Myocyte (in vitro differentiated cells): ENCODE measurements around the gene VASN. TPM values are rescaled to one million over a fixed set of nuclear protein-coding genes. Genes with fewer than 3 reads are reported as not detected.

Source experiments
- DNase-seq: peaks from one replicate; pipeline ENCODE4 v3.0.0-alpha.2; 2012; ENCODE audit warnings: low read depth
- total RNA-seq: library from RNA; depleted of rRNA; stranded (reverse); fragments of >200 nt; gene quantifications from 2 replicates; pipeline ENCODE4 v1.2.3, GENCODE V29; 2014

The VASN gene
- total RNA-seq, 1 donor from 2014 or later: 7.5 TPM

GRCh38 chr16:4370570-4371356 lies 885 bp upstream of the VASN start:
- peak; percentile 75 for DNase-seq

GRCh38 chr16:4372001-4372577 lies 441 bp downstream of the VASN start:
- peak; percentile 51 for DNase-seq

DNA sequence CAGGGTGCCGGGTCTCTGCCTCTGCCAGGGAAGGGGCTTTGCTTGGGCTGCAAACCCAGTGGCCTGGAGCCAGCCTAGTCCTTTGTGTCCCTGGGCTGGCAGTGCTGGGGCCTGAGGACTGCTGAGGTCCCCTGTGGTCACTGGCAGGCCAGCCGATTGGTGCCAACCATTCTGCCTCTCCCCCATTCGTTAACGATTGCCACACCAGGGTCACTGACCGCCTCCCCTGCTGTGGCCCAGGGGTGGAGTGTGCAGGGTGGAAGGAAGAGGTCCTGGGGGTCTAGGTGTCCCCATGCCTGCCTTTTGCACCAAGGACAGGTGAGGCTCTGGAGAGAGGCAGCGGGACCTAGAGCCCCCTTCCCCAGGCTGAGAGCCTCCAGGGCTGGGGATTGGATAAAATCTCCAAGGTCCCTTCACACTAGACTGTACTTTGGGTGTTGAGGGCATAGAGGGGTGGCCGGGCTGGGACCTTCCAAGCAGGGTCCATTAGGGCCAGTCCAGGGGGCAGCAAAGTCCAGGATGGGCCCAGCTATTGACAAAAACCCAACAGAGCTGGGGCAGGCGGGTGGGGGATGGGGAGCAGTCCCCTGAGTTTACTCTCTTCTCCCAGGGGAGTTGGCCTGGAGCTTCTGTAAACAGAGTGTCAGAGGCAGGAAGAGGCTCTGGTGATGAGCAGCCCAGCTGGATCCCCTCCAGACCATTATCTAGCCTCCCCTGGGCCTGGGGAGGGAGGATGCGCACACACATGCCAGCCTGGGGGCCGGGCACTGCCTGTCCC lies 1.1 kb downstream of the VASN start:
- peak; percentile 82 for DNase-seq

DNA sequence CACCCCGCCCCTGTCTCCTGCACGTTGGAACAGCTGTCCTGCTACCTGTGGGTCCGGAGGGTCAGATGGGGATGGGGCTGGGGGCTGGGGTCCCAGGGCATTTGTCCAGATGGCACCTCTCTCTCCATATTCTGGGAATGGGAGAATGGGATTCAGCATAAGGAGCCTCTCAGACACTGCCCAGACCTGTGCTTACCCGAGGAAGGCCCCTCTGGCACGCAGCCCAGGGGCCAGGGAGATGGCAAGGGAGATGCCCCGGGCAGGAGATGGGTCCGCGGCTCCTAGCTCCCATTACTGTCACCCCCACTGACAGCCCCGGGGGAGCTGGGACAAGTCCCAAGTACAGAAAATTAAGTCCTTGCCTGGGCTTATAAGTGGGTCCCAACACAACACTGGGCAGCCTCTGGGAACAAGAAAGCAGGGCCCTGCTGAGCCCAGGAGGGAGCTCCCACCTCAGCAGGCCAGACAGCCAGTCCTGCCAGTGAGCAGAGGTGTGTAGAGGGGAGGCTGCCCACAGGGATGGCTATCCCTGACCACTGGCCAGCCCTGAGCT lies 1.8 kb downstream of the VASN start:
- peak; percentile 56 for DNase-seq

GRCh38 chr16:4373909-4374742 lies 2.5 kb downstream of the VASN start:
- peak; percentile 84 for DNase-seq

- DNase-seq: no peak
Observed at GRCh38 chr16:4375717-4376116, 4.1 kb downstream of the VASN start.

DNA sequence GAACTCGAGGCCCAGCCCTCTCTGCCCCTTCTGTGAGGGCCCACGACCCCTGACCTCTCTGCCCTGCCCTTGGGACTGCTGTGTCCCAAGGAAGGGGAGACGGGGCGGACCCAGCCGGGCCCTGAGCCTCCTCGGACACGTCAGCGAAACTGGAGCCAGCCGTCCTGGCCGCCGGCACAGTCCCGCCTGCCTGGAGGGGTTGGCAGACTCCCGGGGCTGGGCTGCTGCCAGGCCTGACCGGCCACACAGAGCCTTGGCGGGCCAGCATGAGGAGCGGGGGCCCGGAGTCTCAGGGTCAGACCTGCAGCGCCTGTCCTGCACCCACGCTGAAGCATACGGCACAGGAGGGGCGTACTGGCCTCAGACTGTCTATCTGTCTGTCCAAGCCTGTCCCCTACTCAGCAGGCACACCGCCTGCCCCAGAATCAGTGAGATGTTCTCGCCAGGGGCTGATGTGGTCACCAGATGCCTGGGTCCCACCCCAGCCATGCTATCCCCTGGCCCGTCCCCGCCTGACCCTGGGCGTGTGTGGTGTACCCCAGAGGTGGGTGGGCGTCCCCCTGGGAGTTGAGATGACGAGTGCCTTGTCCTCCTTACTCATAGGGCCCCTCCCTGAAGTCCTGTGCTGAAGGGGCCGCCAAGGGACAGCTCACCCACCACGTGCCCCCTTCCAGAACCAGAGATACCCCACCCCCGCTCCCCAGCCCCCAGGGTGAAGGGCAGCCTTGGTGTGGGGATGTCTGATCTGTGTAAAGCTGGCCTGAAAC lies 4.7 kb downstream of the VASN start:
- peak; percentile 88 for DNase-seq

DNA sequence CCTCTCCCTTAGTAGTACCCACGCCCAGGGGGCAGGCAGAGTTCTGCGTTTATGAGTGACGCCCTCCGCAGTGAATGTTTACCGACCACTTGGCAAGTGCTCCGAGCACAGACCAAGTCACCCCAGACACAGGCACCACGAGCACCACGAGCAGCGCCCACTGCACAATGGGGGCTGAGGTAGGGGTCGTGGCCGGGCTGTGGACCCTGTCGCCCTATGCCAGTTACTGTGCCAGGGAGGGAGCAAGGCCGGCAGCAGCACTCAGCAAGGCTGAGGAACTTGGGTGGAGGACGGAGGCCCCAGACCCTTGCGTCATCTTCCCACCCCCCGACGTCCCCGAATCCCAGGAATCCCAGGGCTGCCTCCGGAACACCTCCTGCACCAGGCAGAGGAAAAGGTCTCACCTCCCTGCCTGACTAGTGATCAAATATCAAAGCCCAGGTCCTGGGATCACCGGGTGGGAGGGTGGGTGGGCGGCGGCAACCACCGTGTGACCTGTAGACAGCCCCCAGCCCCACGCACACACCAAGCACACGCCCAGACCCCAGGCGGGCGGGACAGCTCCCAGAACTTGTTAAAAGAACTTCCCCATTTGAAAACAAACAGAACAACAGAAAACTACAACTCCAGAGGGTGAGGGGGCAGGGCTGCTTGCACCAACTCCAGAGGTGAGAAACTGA lies 5.4 kb downstream of the VASN start:
- DNase-seq: no peak

DNA sequence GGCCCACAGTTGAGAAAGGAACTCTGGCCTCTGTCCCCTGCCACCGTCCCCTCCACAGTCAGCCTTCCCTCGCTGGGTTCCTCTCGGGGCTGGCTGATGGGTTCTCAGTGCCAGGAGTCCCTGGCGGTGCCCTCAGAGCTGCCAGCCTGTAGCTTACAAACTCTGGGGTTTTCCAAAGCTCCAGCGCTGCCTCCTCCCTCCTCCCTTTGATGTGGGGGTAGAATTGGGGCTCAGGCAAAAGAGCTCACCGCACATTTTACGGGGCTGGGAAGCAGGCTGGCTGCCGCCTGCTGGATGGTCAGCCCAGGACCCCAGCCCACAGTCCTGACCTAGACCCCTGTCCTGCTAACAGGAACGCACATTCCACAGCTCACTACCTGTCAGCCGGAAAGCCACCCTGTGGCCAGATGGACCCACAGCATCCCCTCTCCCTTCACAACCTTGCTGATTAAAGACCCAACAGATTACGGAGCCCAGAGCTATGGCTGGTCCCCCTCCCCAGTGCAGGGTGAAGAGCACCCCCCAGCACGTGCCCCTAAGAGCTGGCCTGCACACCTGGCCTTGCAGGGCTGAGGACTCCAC lies 6.0 kb downstream of the VASN start:
- DNase-seq: no peak

- no peak for DNase-seq
Observed at GRCh38 chr16:4378161-4378666, 6.6 kb downstream of the VASN start.

DNA sequence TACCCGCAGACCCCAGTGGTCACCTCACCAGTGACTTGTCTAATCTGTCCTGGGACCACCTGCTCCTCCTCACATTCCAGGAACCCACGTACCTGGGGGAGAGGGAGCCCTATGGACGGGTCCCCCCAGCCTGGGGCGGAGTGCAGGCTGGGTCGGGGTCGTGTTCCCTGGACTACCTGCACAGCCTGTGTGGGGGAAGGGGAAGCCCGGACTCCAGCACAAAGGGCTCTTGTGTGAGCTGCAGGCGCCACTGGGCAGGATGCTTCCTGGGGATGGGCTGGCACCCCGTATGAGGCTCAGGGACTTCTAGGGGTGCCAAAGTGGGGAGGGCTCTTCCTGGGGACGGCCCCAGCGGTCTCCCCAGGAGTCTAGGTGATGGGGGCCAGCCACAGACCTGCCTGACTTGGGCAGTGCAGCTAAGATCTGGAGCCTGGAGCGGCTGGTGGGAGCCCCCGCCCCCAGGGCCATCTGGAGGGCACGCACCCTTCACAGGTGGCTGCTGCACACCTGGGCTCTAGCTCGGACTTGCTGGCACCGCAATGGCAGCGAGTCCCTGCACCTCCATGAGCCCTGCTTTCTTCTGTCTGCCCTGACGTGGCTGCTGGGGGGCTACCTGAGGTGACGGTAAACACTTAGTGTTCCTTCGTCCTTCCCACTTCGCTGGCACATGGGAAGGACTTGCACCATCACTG lies 7.5 kb downstream of the VASN start:
- DNase-seq: no peak

GRCh38 chr16:4380119-4381063 lies 8.7 kb downstream of the VASN start:
- no peak for DNase-seq

DNA sequence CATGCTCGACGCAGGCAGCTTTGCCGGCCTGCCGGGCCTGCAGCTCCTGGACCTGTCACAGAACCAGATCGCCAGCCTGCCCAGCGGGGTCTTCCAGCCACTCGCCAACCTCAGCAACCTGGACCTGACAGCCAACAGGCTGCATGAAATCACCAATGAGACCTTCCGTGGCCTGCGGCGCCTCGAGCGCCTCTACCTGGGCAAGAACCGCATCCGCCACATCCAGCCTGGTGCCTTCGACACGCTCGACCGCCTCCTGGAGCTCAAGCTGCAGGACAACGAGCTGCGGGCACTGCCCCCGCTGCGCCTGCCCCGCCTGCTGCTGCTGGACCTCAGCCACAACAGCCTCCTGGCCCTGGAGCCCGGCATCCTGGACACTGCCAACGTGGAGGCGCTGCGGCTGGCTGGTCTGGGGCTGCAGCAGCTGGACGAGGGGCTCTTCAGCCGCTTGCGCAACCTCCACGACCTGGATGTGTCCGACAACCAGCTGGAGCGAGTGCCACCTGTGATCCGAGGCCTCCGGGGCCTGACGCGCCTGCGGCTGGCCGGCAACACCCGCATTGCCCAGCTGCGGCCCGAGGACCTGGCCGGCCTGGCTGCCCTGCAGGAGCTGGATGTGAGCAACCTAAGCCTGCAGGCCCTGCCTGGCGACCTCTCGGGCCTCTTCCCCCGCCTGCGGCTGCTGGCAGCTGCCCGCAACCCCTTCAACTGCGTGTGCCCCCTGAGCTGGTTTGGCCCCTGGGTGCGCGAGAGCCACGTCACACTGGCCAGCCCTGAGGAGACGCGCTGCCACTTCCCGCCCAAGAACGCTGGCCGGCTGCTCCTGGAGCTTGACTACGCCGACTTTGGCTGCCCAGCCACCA lies 9.7 kb downstream of the VASN start:
- no peak for DNase-seq

- DNase-seq: no peak
Observed at GRCh38 chr16:4381935-4382794, 10.5 kb downstream of the VASN start.

DNA sequence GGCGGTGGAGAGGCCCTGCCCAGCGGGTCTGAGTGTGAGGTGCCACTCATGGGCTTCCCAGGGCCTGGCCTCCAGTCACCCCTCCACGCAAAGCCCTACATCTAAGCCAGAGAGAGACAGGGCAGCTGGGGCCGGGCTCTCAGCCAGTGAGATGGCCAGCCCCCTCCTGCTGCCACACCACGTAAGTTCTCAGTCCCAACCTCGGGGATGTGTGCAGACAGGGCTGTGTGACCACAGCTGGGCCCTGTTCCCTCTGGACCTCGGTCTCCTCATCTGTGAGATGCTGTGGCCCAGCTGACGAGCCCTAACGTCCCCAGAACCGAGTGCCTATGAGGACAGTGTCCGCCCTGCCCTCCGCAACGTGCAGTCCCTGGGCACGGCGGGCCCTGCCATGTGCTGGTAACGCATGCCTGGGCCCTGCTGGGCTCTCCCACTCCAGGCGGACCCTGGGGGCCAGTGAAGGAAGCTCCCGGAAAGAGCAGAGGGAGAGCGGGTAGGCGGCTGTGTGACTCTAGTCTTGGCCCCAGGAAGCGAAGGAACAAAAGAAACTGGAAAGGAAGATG lies 11.2 kb downstream of the VASN start:
- peak; percentile 66 for DNase-seq
